Kidney epithelial cell (primary cell): ENCODE data around the gene ADGRA1. TPM values are rescaled to one million over a fixed set of nuclear protein-coding genes. Genes with fewer than 3 reads are reported as not detected.
"Not testable (repeated sequence)": the region's sequence is repeated elsewhere in the genome, so short reads cannot be mapped to it uniquely, and the experiment has no call there.

Experiments used
- DNase-seq: peaks from one replicate; pipeline ENCODE4 v3.0.0-alpha.2; 2010; ENCODE audit warnings: low read depth
- H3K27me3 ChIP-seq: 2 replicates; pipeline ENCODE4 v1.6.0; 2011; ENCODE audit warnings: low read length; ENCODE audit not compliant: control insufficient read depth, insufficient read depth
- H3K36me3 ChIP-seq: 2 replicates; pipeline ENCODE4 v1.5.1; 2011; ENCODE audit warnings: low read length; ENCODE audit not compliant: control insufficient read depth, insufficient read depth
- H3K4me3 ChIP-seq: 2 replicates; pipeline ENCODE4 v1.5.1; 2011; ENCODE audit warnings: low read depth, mild to moderate bottlenecking, control low read depth, low read length
- total RNA-seq: library from RNA; depleted of rRNA; stranded (reverse); fragments of >200 nt; gene quantifications from 2 replicates; pipeline ENCODE4 v1.2.3, GENCODE V29; 2015
- TF ChIP-seq, protein P1 (sequence below): IDR thresholded peaks from 2 replicates; pipeline ENCODE4 v1.5.1; 2011; ENCODE audit warnings: mild to moderate bottlenecking, moderate library complexity, low read length, control low read depth, inconsistent platforms; ENCODE audit not compliant: insufficient read depth, poor library complexity, severe bottlenecking

The ADGRA1 gene
- total RNA-seq, 1 donor from 2014 or later: not detected

DNA sequence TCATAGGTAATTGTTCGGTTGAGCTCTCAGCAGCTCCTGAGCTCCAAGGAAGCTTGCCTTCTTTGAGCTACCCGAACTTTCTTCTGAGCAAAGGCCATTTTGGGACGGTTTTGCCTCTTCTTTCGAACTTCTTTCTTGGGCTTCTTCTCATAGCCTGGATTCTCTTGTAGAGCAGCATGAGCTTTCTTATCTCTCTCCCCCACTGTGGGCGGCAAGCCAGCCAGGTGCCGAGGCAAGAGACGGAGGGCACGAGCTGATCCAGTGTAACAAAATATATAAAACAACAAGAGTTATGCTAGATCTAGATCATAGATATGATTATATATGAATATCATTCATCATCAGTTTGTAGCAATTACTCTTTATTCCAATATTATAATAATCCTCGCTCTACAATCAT is 55.8 kb downstream of the ADGRA1 start:
- Histone ChIP-seq H3K27me3 (peaks cover 9% of the 10 kb centered on the region), H3K4me3 (no peak overlapping the region), H3K36me3 (no peaks in the 10 kb centered on the region)
- no peak for DNase-seq
- TF ChIP-seq, protein P1, sequence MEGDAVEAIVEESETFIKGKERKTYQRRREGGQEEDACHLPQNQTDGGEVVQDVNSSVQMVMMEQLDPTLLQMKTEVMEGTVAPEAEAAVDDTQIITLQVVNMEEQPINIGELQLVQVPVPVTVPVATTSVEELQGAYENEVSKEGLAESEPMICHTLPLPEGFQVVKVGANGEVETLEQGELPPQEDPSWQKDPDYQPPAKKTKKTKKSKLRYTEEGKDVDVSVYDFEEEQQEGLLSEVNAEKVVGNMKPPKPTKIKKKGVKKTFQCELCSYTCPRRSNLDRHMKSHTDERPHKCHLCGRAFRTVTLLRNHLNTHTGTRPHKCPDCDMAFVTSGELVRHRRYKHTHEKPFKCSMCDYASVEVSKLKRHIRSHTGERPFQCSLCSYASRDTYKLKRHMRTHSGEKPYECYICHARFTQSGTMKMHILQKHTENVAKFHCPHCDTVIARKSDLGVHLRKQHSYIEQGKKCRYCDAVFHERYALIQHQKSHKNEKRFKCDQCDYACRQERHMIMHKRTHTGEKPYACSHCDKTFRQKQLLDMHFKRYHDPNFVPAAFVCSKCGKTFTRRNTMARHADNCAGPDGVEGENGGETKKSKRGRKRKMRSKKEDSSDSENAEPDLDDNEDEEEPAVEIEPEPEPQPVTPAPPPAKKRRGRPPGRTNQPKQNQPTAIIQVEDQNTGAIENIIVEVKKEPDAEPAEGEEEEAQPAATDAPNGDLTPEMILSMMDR: no peak

DNA sequence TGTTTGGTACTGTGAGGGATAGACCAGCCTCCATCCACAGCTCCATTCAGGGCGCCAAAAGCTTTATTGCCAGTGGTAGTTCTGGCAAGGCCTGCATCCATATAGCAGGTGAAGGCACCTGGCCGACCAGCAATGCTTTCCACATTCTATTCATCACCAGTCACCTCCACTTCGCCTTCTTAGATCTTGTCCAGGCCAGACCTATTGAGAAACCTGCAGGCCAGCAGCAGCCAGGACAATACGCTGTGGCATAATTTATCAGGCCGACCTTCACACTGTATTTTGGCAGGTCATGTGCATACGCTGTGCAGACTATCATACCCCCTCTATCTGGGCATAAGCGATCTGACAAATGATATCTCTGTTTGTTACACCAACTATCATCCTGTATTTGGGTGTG is 57.0 kb downstream of the ADGRA1 start:
- Histone ChIP-seq H3K36me3 (no peaks in the 10 kb centered on the region), H3K27me3 (peaks cover 9% of the 10 kb centered on the region), H3K4me3 (no peak overlapping the region)
- TF ChIP-seq, protein P1: no peak
- no peak for DNase-seq

DNA sequence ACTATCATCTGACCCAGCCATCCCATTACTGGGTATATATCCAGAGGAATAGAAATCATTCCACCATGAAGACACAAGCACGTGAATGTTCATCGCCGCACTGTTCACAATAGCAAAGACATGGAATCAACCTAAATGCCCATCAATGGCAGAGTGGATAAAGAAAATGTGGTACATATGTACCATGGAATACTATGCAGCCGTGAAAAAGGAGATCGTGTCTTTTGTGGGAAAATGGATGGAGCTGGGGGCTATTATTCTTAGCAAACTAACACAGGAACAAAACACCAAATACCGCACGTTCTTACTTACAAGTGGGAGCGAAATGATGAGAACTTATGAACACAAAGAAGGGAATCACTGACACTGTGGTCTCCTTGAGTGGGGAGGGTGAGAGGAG is 62.5 kb downstream of the ADGRA1 start:
- TF ChIP-seq, protein P1: no peak
- no peak for DNase-seq
- Histone ChIP-seq H3K4me3 (no peak overlapping the region), H3K36me3 (no peaks in the 10 kb centered on the region), H3K27me3 (peaks cover 3% of the 10 kb centered on the region)

DNA sequence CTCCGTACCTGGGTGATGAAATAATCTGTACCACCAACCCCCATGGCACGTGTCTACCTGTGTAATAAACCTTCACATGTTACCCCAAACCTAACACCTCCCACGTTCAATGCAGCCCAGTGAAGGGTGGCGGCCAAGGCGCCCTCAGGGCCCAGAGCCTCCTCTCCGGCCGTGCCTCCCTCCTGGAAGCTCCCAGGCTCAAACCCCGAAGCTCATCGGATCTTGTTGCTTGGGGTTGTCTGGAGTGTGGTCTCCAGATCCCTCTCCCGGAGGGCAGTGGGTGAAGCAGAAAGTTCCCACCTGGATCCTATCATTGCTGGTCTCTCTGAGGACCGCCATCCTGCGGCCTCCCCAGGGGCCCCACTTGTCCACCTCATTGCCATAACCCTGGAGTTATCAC is 62.9 kb downstream of the ADGRA1 start:
- TF ChIP-seq, protein P1: no peak
- no peaks in the 10 kb centered on the region for H3K36me3 ChIP-seq
- DNase-seq: no peak
- H3K4me3 ChIP-seq: no peak overlapping the region
- H3K27me3 ChIP-seq: peaks cover 3% of the 10 kb centered on the region

DNA sequence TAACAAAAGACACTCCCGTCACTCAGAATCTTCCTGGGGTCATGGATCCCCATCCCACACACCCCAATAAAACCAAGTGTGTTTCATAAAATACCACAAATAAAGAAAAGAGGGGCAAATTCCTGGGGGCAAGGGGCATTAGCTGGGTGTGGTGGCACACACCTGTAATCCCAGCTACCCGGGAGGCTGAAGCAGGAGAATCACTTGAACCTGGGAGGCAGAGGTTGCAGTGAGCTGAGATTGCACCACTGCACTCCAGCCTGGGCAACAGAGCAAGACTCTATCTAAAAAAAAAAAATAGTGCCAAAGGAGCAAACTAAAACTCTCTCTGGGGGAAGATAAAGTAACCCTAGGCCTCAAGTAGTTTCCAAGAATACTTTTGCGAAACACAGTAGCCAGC is 63.3 kb downstream of the ADGRA1 start:
- H3K36me3 ChIP-seq, H3K4me3 ChIP-seq, H3K27me3 ChIP-seq, DNase-seq: not testable (repeated sequence)

DNA sequence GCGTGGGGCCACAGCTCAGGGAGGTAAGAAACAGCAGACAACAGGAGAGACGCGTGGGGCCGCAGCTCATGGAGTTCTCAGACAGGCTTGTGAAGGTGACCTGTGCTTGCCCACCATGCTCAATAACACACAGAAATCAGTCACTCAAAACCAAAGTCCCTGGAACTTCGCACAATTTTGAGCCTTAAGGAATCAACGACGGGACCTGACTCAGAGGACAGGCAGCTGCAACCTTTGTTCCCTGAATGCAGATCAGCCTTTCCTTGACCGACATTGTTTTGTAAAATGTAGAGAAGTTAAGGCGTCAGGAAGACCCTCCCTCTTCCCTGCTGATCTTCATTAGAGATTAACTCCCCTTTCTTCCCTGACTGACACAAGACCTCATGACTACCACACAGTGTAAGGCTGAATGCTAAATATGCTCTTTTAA is 63.8 kb downstream of the ADGRA1 start:
- no peak for DNase-seq
- TF ChIP-seq, protein P1: no peak
- Histone ChIP-seq H3K4me3 (no peak overlapping the region), H3K27me3 (peaks cover 3% of the 10 kb centered on the region), H3K36me3 (no peaks in the 10 kb centered on the region)
